ENCODE measurements around the gene ARHGAP8.

The ARHGAP8 gene

GRCh38 chr22:44906248-44906936 lies 154.0 kb downstream of the ARHGAP8 start:
- peaks cover 4% of the 10 kb centered on the region for H3K9me3 ChIP-seq (ENCODE audit: control insufficient read depth, low read length)
- no peak overlapping the region for H3K4me3 ChIP-seq (ENCODE audit: insufficient read depth, low read depth, low read length)
- H3K27ac ChIP-seq (ENCODE audit: insufficient read depth, low read depth, low read length, poor library complexity, severe bottlenecking): no peak overlapping the region
- no peaks in the 10 kb centered on the region for H3K27me3 ChIP-seq (ENCODE audit: control insufficient read depth, insufficient read depth, low read length, poor library complexity, severe bottlenecking)
- H3K36me3 ChIP-seq (ENCODE audit: control insufficient read depth, insufficient read depth, low read length): peaks cover 28% of the 10 kb centered on the region
- 95 to 96% methylated on average over 21 of the region's 21 CpGs for WGBS, 2 experiments
- no peaks in the 10 kb centered on the region for H3K4me1 ChIP-seq (ENCODE audit: control insufficient read depth, insufficient read depth, low read length)

GRCh38 chr22:44906999-44907644 lies 154.7 kb downstream of the ARHGAP8 start:
- Histone ChIP-seq H3K27ac (ENCODE audit: insufficient read depth, low read depth, low read length, poor library complexity, severe bottlenecking) (no peak overlapping the region), H3K27me3 (ENCODE audit: control insufficient read depth, insufficient read depth, low read length, poor library complexity, severe bottlenecking) (no peaks in the 10 kb centered on the region), H3K4me3 (ENCODE audit: insufficient read depth, low read depth, low read length) (no peak overlapping the region), H3K9me3 (ENCODE audit: control insufficient read depth, low read length) (no peaks in the 10 kb centered on the region), H3K36me3 (ENCODE audit: control insufficient read depth, insufficient read depth, low read length) (peaks cover 30% of the 10 kb centered on the region), H3K4me1 (ENCODE audit: control insufficient read depth, insufficient read depth, low read length) (no peaks in the 10 kb centered on the region)
- WGBS, 2 experiments: 94 to 97% methylated on average over 18 of the region's 18 CpGs

GRCh38 chr22:44907765-44908737 lies 155.7 kb downstream of the ARHGAP8 start:
- 96% methylated on average over 21 of the region's 21 CpGs for WGBS, 2 experiments
- H3K4me1 ChIP-seq (ENCODE audit: control insufficient read depth, insufficient read depth, low read length): no peaks in the 10 kb centered on the region
- no peak overlapping the region for H3K27ac ChIP-seq (ENCODE audit: insufficient read depth, low read depth, low read length, poor library complexity, severe bottlenecking)
- H3K36me3 ChIP-seq (ENCODE audit: control insufficient read depth, insufficient read depth, low read length): peaks cover 39% of the 10 kb centered on the region
- H3K27me3 ChIP-seq (ENCODE audit: control insufficient read depth, insufficient read depth, low read length, poor library complexity, severe bottlenecking): no peaks in the 10 kb centered on the region
- H3K4me3 ChIP-seq (ENCODE audit: insufficient read depth, low read depth, low read length): no peak overlapping the region
- no peaks in the 10 kb centered on the region for H3K9me3 ChIP-seq (ENCODE audit: control insufficient read depth, low read length)

GRCh38 chr22:44909241-44909640 lies 156.9 kb downstream of the ARHGAP8 start:
- Histone ChIP-seq H3K4me3 (ENCODE audit: insufficient read depth, low read depth, low read length) (no peak overlapping the region), H3K9me3 (ENCODE audit: control insufficient read depth, low read length) (no peaks in the 10 kb centered on the region), H3K36me3 (ENCODE audit: control insufficient read depth, insufficient read depth, low read length) (peaks cover 48% of the 10 kb centered on the region), H3K4me1 (ENCODE audit: control insufficient read depth, insufficient read depth, low read length) (no peaks in the 10 kb centered on the region), H3K27me3 (ENCODE audit: control insufficient read depth, insufficient read depth, low read length, poor library complexity, severe bottlenecking) (no peaks in the 10 kb centered on the region), H3K27ac (ENCODE audit: insufficient read depth, low read depth, low read length, poor library complexity, severe bottlenecking) (no peak overlapping the region)
- WGBS, 2 experiments: 94 to 95% methylated on average over 6 of the region's 6 CpGs

All from ectodermal cell (in vitro differentiated cells).